K562 (cell line): ENCODE measurements around the gene SDF4. TPM values are rescaled to one million over a fixed set of nuclear protein-coding genes. Genes with fewer than 3 reads are reported as not detected.

Experiments
- ADNP ChIP-seq: fragments of 200-800 bp; sonication (Bioruptor generic); IDR thresholded peaks from 2 replicates; pipeline ENCODE4 v1.6.1; 2016; ENCODE audit warnings: missing genetic modification characterization, missing compliant biosample characterization
- BRF1 ChIP-seq: IDR thresholded peaks from 3 replicates; pipeline ENCODE4 v1.6.1; 2011; ENCODE audit warnings: borderline replicate concordance, mild to moderate bottlenecking; ENCODE audit not compliant: insufficient read length; ENCODE audit errors: extremely low read depth
- FOXP1 ChIP-seq: sonication (generic); formaldehyde crosslinking; IDR thresholded peaks from 2 replicates; pipeline ENCODE4 v1.8.0; 2022; ENCODE audit warnings: mild to moderate bottlenecking, missing genetic modification reagents
- MCM7 ChIP-seq, 2 experiments: fragments of 450-650 bp; IDR thresholded peaks; 2 replicates each; pipeline ENCODE4 v1.6.1; 2016 to 2018
- NCOR1 ChIP-seq: fragments of 450-650 bp; IDR thresholded peaks from 2 replicates; pipeline ENCODE4 v1.6.1; 2016; ENCODE audit warnings: mild to moderate bottlenecking, moderate library complexity
- POLR2AphosphoS5 ChIP-seq: IDR thresholded peaks from 2 replicates; pipeline ENCODE4 v1.6.1; 2011; ENCODE audit warnings: mild to moderate bottlenecking, low read depth, low read length, moderate library complexity; ENCODE audit not compliant: control insufficient read depth, insufficient read depth
- ZNF253 ChIP-seq: fragments of 250-450 bp; sonication (Bioruptor Pico); conservative IDR thresholded peaks from 2 replicates; pipeline ENCODE4 v1.6.1; 2021; ENCODE audit warnings: mild to moderate bottlenecking
- ZNF311 ChIP-seq: fragments of 250-450 bp; sonication (Bioruptor Pico); IDR thresholded peaks from 2 replicates; pipeline ENCODE4 v1.4.0; 2020; ENCODE audit warnings: mild to moderate bottlenecking, moderate library complexity
- ZNF431 ChIP-seq: sonication (generic); formaldehyde crosslinking; IDR thresholded peaks from 2 replicates; pipeline ENCODE4 v1.8.0; 2022; ENCODE audit warnings: mild to moderate bottlenecking, missing genetic modification reagents
- ZNF766 ChIP-seq: fragments of 200-800 bp; sonication (Bioruptor generic); conservative IDR thresholded peaks from 2 replicates; pipeline ENCODE4 v1.6.1; 2016; ENCODE audit warnings: missing genetic modification characterization, missing compliant biosample characterization
- polyA plus RNA-seq, 8 experiments: library from polyadenylated mRNA; depleted of rRNA in 4 of 8; stranded (reverse) in 5 of 8; unstranded in 3 of 8; fragments of >200 nt; fragmentation: Nextera tagmentation in 2 of 8; fragmentation: Illumina TruSeq in 1 of 8; extraction: Ambion mirVana in 2 of 8; extraction: Trizol in 1 of 8; gene quantifications; 2 replicates each; pipeline versions ENCODE4 v1.2.1 to v1.2.3, GENCODE V29; 2011 to 2014; ENCODE audit warnings: inconsistent platforms in 1 of 8, missing spikeins in 1 of 8
- total RNA-seq, 7 experiments: library from RNA; depleted of rRNA in 6 of 7; stranded (reverse); fragments of >200 nt in 6 of 7; fragmentation: Illumina TruSeq in 2 of 7; extraction: Trizol in 2 of 7; gene quantifications; 2 replicates each; pipeline versions ENCODE4 v1.2.1 to v1.2.3, GENCODE V29; 2011 to 2021; ENCODE audit warnings: low replicate concordance in 1 of 7
- TF ChIP-seq, protein P1 (sequence below): fragments of 250-450 bp; sonication (Bioruptor Pico); IDR thresholded peaks from 2 replicates; pipeline ENCODE4 v1.8.0; 2022; ENCODE audit warnings: inconsistent platforms, mild to moderate bottlenecking, moderate library complexity, borderline replicate concordance
- TF ChIP-seq, protein P2 (sequence below): sonication (generic); formaldehyde crosslinking; IDR thresholded peaks from 2 replicates; pipeline ENCODE4 v1.8.1; 2022; ENCODE audit warnings: missing genetic modification reagents
- TF ChIP-seq, protein P3 (sequence below): sonication (generic); IDR thresholded peaks from 2 replicates; pipeline ENCODE4 v1.6.1; 2016
- TF ChIP-seq, protein P4 (sequence below): fragments of 200-800 bp; sonication (Bioruptor generic); IDR thresholded peaks from 2 replicates; pipeline ENCODE4 v1.6.1; 2016; ENCODE audit warnings: missing genetic modification characterization, missing compliant biosample characterization

Gene SDF4
- total and polyA plus RNA-seq, 9 of the 15 experiments (the other 6 are each of a cell fraction or from before 2014, with no cell fraction given) = 0.35 to 160 (median 65.2) TPM

DNA sequence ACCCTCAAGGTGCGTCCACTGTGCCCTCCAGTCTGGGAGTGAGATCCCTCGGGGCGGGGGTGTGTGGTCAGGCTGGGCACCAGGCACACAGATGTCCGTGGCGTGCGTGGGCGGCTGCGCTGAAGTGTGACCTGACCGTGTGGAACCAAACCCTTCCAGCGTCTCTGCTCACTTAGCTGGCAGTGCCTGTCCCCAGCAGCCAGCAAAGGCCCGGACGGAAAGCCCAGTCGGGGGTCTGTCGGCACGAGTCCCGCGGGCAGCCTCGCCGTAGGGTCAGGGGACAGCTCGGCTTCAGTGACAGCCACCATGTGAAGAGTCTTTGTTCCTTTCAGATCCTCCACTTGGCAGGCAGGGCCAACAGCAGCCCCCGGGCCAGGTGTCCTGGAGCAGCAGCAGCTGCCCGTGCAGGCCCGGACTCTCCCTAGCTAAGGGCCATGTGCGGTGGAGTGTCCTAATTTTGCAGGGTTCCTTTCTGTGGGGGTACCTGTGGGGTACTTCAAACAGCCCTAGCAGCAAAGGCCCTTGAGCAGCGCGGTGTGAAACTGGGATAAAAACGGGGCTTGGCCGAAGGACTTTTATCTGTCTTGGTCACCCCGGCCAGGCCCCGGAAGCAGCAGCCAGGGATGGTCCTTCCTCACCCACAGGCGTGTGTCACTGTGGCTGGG is 46.6 kb downstream of the SDF4 start (continued):
- no peak for TF ChIP-seq ZNF431 (CRISPR knock-in tag)
- TF ChIP-seq, protein P1, sequence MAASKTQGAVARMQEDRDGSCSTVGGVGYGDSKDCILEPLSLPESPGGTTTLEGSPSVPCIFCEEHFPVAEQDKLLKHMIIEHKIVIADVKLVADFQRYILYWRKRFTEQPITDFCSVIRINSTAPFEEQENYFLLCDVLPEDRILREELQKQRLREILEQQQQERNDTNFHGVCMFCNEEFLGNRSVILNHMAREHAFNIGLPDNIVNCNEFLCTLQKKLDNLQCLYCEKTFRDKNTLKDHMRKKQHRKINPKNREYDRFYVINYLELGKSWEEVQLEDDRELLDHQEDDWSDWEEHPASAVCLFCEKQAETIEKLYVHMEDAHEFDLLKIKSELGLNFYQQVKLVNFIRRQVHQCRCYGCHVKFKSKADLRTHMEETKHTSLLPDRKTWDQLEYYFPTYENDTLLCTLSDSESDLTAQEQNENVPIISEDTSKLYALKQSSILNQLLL (CRISPR knock-in tag) = no peak
- no peak for TF ChIP-seq ZNF311 (CRISPR knock-in tag)
- TF ChIP-seq, protein P2, sequence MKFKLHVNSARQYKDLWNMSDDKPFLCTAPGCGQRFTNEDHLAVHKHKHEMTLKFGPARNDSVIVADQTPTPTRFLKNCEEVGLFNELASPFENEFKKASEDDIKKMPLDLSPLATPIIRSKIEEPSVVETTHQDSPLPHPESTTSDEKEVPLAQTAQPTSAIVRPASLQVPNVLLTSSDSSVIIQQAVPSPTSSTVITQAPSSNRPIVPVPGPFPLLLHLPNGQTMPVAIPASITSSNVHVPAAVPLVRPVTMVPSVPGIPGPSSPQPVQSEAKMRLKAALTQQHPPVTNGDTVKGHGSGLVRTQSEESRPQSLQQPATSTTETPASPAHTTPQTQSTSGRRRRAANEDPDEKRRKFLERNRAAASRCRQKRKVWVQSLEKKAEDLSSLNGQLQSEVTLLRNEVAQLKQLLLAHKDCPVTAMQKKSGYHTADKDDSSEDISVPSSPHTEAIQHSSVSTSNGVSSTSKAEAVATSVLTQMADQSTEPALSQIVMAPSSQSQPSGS (CRISPR knock-in tag) = no peak
- no peak for TF ChIP-seq ZNF766 (CRISPR knock-in tag)
- TF ChIP-seq BRF1 = no peak
- no peak for TF ChIP-seq ZNF253
- no peak for TF ChIP-seq MCM7 (IDR thresholded peaks at IDR 0.05)
- no peak for TF ChIP-seq NCOR1
- TF ChIP-seq, protein P3, sequence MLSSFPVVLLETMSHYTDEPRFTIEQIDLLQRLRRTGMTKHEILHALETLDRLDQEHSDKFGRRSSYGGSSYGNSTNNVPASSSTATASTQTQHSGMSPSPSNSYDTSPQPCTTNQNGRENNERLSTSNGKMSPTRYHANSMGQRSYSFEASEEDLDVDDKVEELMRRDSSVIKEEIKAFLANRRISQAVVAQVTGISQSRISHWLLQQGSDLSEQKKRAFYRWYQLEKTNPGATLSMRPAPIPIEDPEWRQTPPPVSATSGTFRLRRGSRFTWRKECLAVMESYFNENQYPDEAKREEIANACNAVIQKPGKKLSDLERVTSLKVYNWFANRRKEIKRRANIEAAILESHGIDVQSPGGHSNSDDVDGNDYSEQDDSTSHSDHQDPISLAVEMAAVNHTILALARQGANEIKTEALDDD = no peak
- no peak for TF ChIP-seq ADNP
- TF ChIP-seq FOXP1 (CRISPR knock-in tag) = no peak
- TF ChIP-seq, protein P4, sequence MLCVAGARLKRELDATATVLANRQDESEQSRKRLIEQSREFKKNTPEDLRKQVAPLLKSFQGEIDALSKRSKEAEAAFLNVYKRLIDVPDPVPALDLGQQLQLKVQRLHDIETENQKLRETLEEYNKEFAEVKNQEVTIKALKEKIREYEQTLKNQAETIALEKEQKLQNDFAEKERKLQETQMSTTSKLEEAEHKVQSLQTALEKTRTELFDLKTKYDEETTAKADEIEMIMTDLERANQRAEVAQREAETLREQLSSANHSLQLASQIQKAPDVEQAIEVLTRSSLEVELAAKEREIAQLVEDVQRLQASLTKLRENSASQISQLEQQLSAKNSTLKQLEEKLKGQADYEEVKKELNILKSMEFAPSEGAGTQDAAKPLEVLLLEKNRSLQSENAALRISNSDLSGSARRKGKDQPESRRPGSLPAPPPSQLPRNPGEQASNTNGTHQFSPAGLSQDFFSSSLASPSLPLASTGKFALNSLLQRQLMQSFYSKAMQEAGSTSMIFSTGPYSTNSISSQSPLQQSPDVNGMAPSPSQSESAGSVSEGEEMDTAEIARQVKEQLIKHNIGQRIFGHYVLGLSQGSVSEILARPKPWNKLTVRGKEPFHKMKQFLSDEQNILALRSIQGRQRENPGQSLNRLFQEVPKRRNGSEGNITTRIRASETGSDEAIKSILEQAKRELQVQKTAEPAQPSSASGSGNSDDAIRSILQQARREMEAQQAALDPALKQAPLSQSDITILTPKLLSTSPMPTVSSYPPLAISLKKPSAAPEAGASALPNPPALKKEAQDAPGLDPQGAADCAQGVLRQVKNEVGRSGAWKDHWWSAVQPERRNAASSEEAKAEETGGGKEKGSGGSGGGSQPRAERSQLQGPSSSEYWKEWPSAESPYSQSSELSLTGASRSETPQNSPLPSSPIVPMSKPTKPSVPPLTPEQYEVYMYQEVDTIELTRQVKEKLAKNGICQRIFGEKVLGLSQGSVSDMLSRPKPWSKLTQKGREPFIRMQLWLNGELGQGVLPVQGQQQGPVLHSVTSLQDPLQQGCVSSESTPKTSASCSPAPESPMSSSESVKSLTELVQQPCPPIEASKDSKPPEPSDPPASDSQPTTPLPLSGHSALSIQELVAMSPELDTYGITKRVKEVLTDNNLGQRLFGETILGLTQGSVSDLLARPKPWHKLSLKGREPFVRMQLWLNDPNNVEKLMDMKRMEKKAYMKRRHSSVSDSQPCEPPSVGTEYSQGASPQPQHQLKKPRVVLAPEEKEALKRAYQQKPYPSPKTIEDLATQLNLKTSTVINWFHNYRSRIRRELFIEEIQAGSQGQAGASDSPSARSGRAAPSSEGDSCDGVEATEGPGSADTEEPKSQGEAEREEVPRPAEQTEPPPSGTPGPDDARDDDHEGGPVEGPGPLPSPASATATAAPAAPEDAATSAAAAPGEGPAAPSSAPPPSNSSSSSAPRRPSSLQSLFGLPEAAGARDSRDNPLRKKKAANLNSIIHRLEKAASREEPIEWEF = no peak
- TF ChIP-seq POLR2AphosphoS5 = no peak
